ENCODE measurements around the gene PAK2.
"Not testable (repeated sequence)": the region's sequence is repeated elsewhere in the genome, so short reads cannot be mapped to it uniquely, and the experiment has no call there.

Gene PAK2

DNA sequence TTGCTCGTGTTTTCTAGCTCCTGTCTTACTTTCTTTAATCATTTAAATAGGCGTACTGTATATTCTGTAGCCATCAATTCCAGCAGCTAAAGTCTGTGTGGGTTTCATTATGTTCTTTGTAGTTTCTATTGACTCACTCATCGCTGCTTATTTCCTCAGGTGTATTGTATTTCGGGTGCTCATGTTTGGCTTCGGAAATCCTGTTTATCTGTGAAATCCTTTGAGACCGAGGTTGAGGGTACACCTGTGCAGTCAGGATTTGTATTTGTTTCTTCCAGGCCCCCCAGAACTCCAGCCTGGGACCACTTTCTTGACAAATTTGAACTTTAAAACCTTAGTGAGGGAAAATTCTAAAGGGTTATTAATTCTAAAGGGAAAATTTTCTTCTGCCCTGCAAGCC is 2.0 kb upstream of the PAK2 start:
- DNase-seq = no peak

GRCh38 chr3:196740481-196741248 is 1.0 kb downstream of the PAK2 start:
- DNase-seq = peak; percentile 78

DNA sequence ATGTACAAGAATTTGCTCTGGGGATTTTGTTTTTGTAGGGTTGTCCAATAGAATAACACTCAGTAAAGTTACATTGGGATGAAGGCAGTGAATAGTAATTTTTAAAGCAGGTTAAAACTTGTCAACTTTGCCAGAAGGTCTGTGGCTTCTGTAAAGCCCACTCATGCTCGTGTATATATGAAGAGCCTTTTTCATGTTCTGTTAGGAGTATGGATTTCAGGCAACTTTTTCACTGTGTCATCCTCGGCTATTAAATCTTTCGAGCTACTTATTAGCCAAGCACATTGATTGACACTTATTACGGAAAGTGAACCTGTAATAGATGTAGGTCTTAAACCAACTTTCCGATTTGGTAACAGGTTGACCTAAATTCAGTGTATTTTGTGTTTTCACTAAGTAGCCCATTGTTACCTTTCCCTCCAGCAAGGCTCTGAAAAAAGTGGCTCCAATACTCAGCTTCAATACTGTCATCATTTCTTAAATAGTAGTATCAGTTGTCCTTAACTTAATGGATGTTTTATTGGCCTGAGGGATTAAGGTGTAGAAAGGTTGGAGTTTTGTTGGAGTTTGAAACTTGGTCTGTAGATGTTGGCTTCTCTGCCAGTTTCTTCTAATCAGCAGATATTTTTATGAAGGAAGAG is 1.7 kb downstream of the PAK2 start:
- DNase-seq = no peak

DNA sequence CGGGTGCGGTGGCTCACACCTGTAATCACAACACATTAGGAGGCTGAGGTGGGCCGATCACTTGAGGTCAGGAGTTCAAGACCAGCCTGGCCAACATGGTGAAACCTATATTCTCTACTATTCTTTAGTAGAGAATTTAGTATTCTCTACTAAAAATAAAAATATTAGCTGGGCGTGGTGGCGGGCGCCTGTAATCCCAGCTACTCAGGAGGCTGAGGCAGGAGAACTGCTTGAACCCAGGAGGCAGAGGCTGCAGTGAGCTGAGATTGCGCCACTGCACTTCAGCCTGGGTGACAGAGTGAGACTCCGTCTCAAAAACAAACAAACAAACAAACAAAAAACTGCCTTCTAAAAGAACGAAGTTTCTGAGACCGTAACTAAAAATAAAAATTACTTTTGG is 3.9 kb downstream of the PAK2 start:
- DNase-seq = not testable (repeated sequence)

DNA sequence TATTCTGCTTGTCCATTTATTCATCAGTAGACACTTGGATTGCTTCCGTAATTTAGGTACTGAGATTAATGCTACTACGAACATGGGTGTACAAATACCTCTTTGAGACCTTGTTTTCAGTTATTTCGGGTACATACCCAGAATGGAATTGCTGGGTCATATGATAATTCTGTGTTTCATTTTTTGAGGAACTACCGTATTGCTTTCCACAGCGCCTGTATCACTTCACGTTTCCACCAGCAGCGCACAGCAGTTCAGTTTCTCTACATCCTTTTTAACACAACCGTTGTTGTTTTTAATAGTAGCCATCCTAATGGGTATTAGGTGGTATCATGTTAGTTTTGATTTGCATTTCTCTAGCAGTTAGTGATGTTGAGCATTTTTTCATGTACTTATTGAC is 9.5 kb downstream of the PAK2 start:
- no peak for DNase-seq

- no peak for DNase-seq
Measured at GRCh38 chr3:196753201-196753600, 13.5 kb downstream of the PAK2 start.

DNA sequence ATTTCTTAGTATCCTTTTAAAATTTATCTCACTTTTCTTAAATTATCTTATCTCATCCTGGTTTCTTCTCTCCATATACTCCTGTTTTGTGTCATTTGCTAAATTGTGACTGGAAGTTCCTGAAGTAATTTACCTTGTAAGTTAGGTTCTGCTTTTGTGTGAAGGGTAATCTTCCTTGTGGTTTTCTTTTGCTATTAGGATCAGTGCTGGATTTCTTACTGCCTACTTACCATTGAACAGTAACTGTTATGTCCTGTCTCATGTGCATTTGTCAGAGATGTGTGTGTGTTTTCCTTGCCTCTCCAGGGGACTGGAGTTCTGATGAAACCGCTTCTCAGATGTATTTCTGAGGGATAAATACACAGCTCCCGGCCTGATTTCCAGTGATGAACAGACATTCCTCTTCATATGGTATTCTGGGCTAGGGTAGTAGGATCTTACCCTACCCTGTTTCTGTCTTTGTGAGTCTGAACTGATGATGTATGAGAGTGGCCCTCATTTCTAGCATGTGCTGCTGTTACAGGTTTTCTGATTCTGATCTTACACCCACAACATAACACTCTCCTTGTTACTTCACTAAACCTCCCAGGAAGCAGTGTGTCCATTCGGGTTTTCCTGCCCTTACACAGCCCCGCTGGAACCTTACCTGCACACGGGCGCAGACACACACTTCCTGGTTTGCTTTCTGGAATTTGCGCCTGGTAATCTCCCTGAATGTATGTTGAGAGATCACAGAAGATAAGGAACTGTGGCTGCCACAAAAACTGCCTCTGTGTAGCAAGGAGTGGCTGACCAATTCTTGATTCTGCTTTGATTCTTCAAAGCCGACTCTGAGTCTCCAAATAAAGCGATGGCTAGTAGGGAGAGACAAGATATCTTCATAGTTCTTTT is 14.7 kb downstream of the PAK2 start:
- DNase-seq = no peak

DNA sequence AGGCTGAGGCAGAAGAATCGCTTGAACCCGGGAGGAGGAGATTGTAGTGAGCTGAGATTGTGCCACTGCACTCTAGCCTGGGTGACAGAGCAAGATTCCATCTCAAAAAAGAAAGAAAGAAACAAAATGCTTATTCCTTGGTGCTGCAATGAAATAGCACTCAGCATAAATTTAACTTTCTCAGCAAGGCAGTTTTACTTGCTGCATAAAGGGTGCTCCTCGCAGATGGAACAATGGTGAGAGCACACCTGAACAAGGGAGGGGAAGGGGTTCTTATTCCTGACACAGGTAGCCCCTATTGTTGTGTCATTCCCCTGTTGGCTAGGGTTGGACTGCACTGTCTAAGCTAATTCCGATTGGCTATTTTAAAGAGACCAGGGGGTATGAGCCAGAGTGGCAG is 17.1 kb downstream of the PAK2 start:
- no peak for DNase-seq

DNA sequence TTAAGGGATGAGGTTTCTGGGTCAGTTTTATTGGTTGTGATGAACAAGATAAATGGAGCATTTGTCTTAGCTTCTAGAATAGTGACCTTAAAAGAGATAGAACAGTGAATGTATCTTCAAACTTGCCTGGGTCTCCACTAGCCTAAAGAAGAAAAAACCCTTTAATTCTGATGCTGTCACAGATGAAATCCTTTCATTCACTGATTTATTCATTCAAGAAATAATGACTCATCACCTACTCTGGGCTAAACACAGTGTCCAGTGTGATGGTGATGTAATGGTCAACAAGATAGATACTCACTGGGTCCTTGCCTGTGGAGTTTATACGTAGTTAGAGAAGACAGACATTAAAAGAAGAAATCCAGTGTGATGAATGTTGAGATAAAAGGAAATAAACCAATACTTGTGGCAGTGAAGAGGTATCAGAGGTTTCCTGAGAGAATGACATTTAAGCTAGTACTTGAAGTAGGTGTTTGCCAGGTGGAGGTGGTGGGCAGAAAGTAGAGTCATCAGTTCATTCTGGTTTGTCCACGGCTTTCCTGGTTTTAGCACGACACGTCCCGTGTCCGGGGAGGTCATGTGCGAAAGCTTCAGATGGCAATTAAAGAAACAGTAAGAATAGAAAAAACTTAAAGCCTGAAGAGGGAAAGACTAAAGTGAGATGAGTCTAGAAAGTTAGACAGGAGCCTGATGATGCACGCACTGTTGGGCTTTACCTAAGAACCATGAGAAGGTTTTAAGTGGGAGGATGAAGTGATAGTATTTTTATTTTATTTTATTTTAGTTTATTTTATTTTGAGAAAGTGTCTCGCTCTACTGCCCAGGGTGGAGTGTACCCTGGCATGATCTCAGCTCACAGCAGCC is 18.5 kb downstream of the PAK2 start:
- DNase-seq = no peak

DNA sequence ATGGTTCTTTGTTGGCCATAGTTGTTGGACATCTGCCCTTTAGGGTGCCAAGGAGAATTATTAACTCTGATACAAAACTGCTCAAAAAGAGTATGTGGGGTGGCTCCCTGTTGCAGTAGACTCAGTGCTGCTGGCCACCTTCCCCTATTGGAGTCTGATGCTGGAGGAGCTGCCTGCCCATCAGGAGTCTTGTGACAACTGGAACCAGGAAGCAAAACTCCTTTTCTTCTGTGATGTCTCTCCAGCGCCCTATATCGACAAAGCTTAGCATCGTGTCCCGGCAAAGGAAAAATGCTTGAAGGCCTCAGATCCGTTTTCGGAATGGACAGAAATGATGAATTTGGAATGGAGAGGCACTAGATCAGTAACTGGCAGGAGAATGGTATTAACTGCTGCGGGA is 23.5 kb downstream of the PAK2 start:
- DNase-seq = no peak

- no peak for DNase-seq
Measured at GRCh38 chr3:196765454-196765853, 25.8 kb downstream of the PAK2 start.

- DNase-seq = no peak
Measured at GRCh38 chr3:196771067-196771466, 31.4 kb downstream of the PAK2 start.

DNA sequence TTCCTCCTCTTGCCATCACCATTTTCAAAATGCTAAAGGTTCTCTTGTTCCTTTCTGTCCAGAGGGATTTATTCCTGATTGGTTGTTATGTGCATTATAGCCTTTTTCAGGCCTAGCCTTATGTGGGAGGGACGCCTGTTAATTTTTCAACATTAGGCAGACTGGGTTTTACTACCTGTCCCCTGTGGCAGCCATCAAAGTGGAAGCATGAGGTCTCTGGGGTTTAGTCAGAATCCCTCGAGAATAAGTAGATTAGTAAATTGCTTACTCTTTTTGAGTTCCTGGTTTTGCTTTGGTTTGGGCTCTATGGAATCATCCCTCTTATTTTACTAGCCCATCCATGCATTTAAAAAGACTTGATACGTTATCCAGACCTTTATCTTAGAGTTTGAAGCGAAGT is 32.4 kb downstream of the PAK2 start:
- peak; percentile 3 for DNase-seq

DNA sequence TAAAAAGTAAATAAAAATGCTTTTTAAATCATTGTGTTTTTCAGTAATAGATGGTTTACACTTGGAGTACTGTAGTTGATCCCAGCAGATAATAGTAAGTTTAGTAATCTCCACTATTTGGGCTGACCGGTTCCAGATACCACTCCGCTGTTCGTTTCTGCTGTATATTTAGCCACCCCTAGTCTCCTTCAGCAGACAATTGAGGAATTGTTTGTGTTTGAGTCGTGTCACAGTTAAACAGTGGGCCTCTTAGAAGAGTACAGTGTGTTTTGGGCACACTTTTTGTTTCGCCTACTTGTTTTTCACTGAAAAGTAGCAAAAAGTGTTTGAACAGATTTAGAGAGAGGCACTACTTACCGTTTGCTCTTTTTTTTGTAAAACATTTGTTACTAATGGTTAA is 33.2 kb downstream of the PAK2 start:
- no peak for DNase-seq

- DNase-seq = no peak
Measured at GRCh38 chr3:196774191-196774820, 34.6 kb downstream of the PAK2 start.

DNA sequence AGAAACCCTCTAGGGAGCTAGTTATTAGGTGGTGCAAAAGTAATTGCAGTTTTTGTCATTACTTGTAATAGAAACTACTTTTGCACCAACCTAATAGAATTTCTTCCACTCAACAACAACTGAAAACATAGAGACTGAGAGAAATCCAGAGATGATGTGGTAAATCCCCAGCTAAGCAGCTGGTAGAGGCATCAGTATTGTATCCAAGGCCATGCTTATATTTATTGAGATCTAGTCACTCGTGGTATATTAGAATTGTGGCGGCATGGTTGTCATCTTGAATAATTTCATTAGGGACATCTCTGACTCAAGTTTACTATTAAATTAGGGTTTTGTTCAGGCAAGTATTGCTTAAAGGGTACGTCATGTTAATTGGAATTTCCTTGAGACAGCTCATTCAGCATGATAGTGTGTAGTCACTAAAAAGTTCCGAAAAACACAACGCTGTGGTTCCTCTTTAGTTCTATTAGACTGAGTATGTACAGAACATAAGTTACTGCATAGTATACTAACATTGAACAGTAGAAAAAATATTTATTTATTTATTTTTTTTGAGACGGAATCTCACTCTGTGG is 35.3 kb downstream of the PAK2 start:
- no peak for DNase-seq

GRCh38 chr3:196775938-196776337 is 36.3 kb downstream of the PAK2 start:
- DNase-seq = no peak

- peak; percentile 3 for DNase-seq
Measured at GRCh38 chr3:196777836-196778235, 38.2 kb downstream of the PAK2 start.

DNA sequence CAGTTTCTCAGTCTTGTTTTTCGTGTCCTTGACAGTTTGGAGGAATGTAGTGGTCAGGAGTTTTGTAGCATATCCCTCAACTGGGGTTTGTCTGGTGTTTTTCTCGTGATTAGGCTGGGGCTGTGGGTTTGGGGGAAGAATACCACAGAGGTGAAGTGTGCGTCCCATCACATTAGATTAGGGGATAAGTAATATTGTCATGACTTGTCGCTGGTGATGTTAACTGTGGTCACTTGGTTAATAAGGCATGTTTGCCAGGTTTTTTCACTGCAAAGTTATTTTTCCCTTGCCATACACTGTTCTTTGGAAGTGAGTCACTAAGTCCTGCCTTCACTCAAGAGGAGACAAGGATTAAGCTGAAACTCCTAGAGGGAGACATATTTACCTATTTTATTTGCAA is 39.1 kb downstream of the PAK2 start:
- DNase-seq = no peak

DNA sequence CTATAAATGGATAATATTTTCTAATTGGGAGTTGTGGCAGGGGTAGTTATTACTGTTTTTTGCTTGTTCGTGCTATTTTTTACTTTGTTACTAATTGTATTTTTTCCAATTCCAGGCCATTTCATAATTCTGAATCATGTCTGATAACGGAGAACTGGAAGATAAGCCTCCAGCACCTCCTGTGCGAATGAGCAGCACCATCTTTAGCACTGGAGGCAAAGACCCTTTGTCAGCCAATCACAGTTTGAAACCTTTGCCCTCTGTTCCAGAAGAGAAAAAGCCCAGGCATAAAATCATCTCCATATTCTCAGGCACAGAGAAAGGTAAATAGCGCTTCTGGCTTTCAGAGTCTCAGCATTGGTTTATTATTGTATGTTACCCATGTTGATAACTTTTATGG is 42.9 kb downstream of the PAK2 start:
- no peak for DNase-seq

DNA sequence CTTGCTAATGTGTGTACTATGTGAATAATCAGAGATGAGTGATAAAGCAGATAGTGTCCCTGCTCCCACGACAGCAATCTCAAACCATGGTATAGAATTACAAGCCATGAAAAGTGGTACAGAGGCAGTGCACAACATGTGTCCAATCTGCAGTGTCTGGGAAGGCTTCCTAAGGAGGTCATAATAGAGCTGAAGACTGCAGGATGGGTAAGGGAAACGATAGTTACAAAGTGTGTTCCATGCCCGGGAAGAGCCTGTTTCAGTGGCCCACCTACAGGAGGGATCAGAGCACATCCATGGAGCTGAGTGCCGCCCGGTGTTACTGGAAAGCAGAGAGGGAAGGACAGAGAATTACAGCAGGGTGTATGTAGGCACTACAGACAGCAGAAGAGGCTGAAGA is 48.9 kb downstream of the PAK2 start:
- DNase-seq = no peak

GRCh38 chr3:196789885-196790359 is 50.3 kb downstream of the PAK2 start:
- DNase-seq = no peak
